K562 (cell line): Measurements from ENCODE around the gene CYRIA. TPM values are rescaled to one million over a fixed set of nuclear protein-coding genes. Genes with fewer than 3 reads are reported as not detected.

Experiments
- ATF1 ChIP-seq, 2 experiments: fragments of 450-650 bp in 1 of 2; IDR thresholded peaks; 2 replicates each; pipeline ENCODE4 v1.6.1; 2016; ENCODE audit warnings: missing compliant biosample characterization in 1 of 2, missing genetic modification characterization in 1 of 2
- C11orf30 ChIP-seq: fragments of 450-650 bp; IDR thresholded peaks from 2 replicates; pipeline ENCODE4 v1.6.1; 2016; ENCODE audit warnings: low read depth, mild to moderate bottlenecking
- CHD1 ChIP-seq: fragments of 200-600 bp; sonication (generic); IDR thresholded peaks from one replicate; pipeline ENCODE4 v1.6.1; 2012; ENCODE audit warnings: mild to moderate bottlenecking, moderate library complexity, low read length, inconsistent platforms
- CREM ChIP-seq: IDR thresholded peaks from 2 replicates; pipeline ENCODE4 v1.6.1; 2014; ENCODE audit warnings: antibody characterized with exemption, low read depth
- CXXC5 ChIP-seq: fragments of 250-450 bp; sonication (Bioruptor Pico); IDR thresholded peaks from 2 replicates; pipeline ENCODE4 v1.8.0; 2022; ENCODE audit warnings: inconsistent platforms, mild to moderate bottlenecking, moderate library complexity
- SMARCC2 ChIP-seq: fragments of 450-650 bp; IDR thresholded peaks from 2 replicates; pipeline ENCODE4 v1.6.1; 2017; ENCODE audit warnings: antibody characterized with exemption, moderate library complexity, mild to moderate bottlenecking, low read depth
- TRIM24 ChIP-seq, 2 experiments: fragments of 450-650 bp; IDR thresholded peaks; 2 replicates each; pipeline ENCODE4 v1.6.1; 2016
- ZNF316 ChIP-seq: fragments of 450-650 bp; IDR thresholded peaks from 2 replicates; pipeline ENCODE4 v1.6.1; 2016
- ZNF584 ChIP-seq: fragments of 200-800 bp; sonication (Bioruptor generic); IDR thresholded peaks from 2 replicates; pipeline ENCODE4 v1.6.1; 2016; ENCODE audit warnings: low read depth, mild to moderate bottlenecking, missing genetic modification characterization, missing compliant biosample characterization
- polyA plus RNA-seq, 8 experiments: library from polyadenylated mRNA; depleted of rRNA in 4 of 8; stranded (reverse) in 5 of 8; unstranded in 3 of 8; fragments of >200 nt; fragmentation: Nextera tagmentation in 2 of 8; fragmentation: Illumina TruSeq in 1 of 8; extraction: Ambion mirVana in 2 of 8; extraction: Trizol in 1 of 8; gene quantifications; 2 replicates each; pipeline versions ENCODE4 v1.2.1 to v1.2.3, GENCODE V29; 2011 to 2014; ENCODE audit warnings: inconsistent platforms in 1 of 8, missing spikeins in 1 of 8
- total RNA-seq, 7 experiments: library from RNA; depleted of rRNA in 6 of 7; stranded (reverse); fragments of >200 nt in 6 of 7; fragmentation: Illumina TruSeq in 2 of 7; extraction: Trizol in 2 of 7; gene quantifications; 2 replicates each; pipeline versions ENCODE4 v1.2.1 to v1.2.3, GENCODE V29; 2011 to 2021; ENCODE audit warnings: low replicate concordance in 1 of 7
- TF ChIP-seq, protein P1 (sequence below): fragments of 450-650 bp; IDR thresholded peaks from 2 replicates; pipeline ENCODE4 v1.6.1; 2016; ENCODE audit warnings: mild to moderate bottlenecking, moderate library complexity
- TF ChIP-seq, protein P2 (sequence below): sonication (generic); formaldehyde crosslinking; IDR thresholded peaks from 2 replicates; pipeline ENCODE4 v1.8.0; 2022; ENCODE audit warnings: missing genetic modification reagents, mild to moderate bottlenecking, moderate library complexity, borderline replicate concordance
- TF ChIP-seq, protein P3 (sequence below): fragments of 450-650 bp; formaldehyde crosslinking; IDR thresholded peaks from 2 replicates; pipeline ENCODE4 v1.4.0; 2022; ENCODE audit warnings: mild to moderate bottlenecking, moderate library complexity

CYRIA gene
- total and polyA plus RNA-seq, 9 of the 15 experiments (the other 6 are each of a cell fraction or from before 2014, with no cell fraction given) = 0.84 to 5.6 (median 3.0) TPM

DNA sequence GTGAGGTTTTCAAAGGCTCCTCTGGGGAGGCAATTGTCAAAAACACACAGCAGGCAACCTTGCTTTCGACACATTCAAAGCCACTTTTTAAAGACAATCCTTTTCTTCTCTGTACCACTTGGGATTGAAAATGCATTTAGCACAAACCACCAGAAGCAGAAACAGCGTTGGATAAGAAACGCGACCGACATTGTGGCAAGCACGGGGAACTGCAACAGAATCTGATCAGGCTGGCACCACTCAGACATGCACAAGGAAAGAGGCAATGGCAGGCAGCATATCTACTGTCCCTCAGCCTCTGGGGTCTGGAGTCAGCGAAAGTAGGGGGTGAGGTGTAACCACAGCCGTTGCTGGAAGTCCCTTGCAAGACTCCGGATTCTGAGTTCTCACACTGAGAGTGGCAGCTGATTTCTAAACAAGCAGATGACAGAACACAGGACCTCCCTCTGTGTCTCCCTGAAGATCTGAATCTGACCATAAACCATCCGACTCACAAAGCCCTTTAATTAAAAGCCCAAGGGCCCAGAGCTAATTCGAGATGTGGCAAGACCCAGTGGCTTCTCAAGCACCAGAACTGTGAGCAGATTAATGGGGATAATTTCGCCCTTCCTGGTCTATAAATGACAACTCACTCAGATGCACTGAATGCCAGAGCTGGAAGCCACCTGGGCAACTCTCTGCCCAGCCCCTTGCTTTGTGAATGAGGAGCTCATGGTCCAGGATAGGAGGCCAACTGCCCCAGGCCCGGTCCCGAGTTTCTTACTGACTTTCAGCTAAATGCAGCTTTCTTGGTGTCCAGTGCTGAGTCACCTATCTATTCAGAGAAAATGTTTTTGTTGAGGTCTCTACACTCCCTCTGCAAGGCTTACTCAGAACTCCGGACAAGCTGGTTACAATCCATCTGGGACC is 29.6 kb downstream of the CYRIA start (continued):
- TF ChIP-seq, protein P1, sequence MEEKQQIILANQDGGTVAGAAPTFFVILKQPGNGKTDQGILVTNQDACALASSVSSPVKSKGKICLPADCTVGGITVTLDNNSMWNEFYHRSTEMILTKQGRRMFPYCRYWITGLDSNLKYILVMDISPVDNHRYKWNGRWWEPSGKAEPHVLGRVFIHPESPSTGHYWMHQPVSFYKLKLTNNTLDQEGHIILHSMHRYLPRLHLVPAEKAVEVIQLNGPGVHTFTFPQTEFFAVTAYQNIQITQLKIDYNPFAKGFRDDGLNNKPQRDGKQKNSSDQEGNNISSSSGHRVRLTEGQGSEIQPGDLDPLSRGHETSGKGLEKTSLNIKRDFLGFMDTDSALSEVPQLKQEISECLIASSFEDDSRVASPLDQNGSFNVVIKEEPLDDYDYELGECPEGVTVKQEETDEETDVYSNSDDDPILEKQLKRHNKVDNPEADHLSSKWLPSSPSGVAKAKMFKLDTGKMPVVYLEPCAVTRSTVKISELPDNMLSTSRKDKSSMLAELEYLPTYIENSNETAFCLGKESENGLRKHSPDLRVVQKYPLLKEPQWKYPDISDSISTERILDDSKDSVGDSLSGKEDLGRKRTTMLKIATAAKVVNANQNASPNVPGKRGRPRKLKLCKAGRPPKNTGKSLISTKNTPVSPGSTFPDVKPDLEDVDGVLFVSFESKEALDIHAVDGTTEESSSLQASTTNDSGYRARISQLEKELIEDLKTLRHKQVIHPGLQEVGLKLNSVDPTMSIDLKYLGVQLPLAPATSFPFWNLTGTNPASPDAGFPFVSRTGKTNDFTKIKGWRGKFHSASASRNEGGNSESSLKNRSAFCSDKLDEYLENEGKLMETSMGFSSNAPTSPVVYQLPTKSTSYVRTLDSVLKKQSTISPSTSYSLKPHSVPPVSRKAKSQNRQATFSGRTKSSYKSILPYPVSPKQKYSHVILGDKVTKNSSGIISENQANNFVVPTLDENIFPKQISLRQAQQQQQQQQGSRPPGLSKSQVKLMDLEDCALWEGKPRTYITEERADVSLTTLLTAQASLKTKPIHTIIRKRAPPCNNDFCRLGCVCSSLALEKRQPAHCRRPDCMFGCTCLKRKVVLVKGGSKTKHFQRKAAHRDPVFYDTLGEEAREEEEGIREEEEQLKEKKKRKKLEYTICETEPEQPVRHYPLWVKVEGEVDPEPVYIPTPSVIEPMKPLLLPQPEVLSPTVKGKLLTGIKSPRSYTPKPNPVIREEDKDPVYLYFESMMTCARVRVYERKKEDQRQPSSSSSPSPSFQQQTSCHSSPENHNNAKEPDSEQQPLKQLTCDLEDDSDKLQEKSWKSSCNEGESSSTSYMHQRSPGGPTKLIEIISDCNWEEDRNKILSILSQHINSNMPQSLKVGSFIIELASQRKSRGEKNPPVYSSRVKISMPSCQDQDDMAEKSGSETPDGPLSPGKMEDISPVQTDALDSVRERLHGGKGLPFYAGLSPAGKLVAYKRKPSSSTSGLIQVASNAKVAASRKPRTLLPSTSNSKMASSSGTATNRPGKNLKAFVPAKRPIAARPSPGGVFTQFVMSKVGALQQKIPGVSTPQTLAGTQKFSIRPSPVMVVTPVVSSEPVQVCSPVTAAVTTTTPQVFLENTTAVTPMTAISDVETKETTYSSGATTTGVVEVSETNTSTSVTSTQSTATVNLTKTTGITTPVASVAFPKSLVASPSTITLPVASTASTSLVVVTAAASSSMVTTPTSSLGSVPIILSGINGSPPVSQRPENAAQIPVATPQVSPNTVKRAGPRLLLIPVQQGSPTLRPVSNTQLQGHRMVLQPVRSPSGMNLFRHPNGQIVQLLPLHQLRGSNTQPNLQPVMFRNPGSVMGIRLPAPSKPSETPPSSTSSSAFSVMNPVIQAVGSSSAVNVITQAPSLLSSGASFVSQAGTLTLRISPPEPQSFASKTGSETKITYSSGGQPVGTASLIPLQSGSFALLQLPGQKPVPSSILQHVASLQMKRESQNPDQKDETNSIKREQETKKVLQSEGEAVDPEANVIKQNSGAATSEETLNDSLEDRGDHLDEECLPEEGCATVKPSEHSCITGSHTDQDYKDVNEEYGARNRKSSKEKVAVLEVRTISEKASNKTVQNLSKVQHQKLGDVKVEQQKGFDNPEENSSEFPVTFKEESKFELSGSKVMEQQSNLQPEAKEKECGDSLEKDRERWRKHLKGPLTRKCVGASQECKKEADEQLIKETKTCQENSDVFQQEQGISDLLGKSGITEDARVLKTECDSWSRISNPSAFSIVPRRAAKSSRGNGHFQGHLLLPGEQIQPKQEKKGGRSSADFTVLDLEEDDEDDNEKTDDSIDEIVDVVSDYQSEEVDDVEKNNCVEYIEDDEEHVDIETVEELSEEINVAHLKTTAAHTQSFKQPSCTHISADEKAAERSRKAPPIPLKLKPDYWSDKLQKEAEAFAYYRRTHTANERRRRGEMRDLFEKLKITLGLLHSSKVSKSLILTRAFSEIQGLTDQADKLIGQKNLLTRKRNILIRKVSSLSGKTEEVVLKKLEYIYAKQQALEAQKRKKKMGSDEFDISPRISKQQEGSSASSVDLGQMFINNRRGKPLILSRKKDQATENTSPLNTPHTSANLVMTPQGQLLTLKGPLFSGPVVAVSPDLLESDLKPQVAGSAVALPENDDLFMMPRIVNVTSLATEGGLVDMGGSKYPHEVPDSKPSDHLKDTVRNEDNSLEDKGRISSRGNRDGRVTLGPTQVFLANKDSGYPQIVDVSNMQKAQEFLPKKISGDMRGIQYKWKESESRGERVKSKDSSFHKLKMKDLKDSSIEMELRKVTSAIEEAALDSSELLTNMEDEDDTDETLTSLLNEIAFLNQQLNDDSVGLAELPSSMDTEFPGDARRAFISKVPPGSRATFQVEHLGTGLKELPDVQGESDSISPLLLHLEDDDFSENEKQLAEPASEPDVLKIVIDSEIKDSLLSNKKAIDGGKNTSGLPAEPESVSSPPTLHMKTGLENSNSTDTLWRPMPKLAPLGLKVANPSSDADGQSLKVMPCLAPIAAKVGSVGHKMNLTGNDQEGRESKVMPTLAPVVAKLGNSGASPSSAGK = peak; percentile 20; the same call in 1 of the 2 replicates
- TF ChIP-seq ZNF316 (peak; percentile 88), SMARCC2 (peak; percentile 49; the same call in 1 of the 2 replicates), ATF1 (CRISPR knock-in tag; IDR thresholded peaks at IDR 0.05) (no peak), ATF1 (tag; IDR thresholded peaks at IDR 0.05) (0 out of 2 replicates have a peak, but pooled peaks have one; percentile 10), C11orf30 (peak; percentile 89), TRIM24 (IDR thresholded peaks at IDR 0.05) (0 out of 4 replicates have a peak, but pooled peaks of 1 of the 2 experiments have one; percentile 25), CREM (peak; percentile 3; the same call in 1 of the 2 replicates), ZNF584 (CRISPR knock-in tag) (peak; percentile 44; the same call in 1 of the 2 replicates), CHD1 (peak; percentile 26), CXXC5 (CRISPR knock-in tag) (peak; percentile 19; the same call in 1 of the 2 replicates)
- TF ChIP-seq, protein P2, sequence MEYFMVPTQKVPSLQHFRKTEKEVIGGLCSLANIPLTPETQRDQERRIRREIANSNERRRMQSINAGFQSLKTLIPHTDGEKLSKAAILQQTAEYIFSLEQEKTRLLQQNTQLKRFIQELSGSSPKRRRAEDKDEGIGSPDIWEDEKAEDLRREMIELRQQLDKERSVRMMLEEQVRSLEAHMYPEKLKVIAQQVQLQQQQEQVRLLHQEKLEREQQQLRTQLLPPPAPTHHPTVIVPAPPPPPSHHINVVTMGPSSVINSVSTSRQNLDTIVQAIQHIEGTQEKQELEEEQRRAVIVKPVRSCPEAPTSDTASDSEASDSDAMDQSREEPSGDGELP (CRISPR knock-in tag) = 0 out of 2 replicates have a peak, but pooled peaks have one; percentile 14
- TF ChIP-seq, protein P3, sequence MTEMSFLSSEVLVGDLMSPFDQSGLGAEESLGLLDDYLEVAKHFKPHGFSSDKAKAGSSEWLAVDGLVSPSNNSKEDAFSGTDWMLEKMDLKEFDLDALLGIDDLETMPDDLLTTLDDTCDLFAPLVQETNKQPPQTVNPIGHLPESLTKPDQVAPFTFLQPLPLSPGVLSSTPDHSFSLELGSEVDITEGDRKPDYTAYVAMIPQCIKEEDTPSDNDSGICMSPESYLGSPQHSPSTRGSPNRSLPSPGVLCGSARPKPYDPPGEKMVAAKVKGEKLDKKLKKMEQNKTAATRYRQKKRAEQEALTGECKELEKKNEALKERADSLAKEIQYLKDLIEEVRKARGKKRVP (CRISPR knock-in tag) = peak; percentile 51
